GM06990 (cell line): Measurements from ENCODE around the gene NUP42.

Source experiments
- DNase-seq: peaks from one replicate; pipeline ENCODE4 v3.0.0-alpha.2; 2011; ENCODE audit not compliant: insufficient read length; ENCODE audit errors: extremely low read depth
- H3K27me3 ChIP-seq: replicated peaks from 2 replicates; pipeline ENCODE4 v1.6.0; 2011; ENCODE audit warnings: low read length; ENCODE audit not compliant: control insufficient read depth, insufficient read depth
- H3K36me3 ChIP-seq: 2 replicates; pipeline ENCODE4 v1.5.1; 2011; ENCODE audit warnings: low read length; ENCODE audit not compliant: control insufficient read depth, insufficient read depth
- H3K4me3 ChIP-seq: replicated peaks from 2 replicates; pipeline ENCODE4 v1.5.1; 2011; ENCODE audit warnings: low read depth, mild to moderate bottlenecking, control low read depth, low read length
- CTCF ChIP-seq: IDR thresholded peaks from 2 replicates; pipeline ENCODE4 v1.5.1; 2011; ENCODE audit warnings: low read length, control low read depth, mild to moderate bottlenecking, inconsistent platforms; ENCODE audit not compliant: insufficient read depth, poor library complexity, severe bottlenecking

The NUP42 gene

DNA sequence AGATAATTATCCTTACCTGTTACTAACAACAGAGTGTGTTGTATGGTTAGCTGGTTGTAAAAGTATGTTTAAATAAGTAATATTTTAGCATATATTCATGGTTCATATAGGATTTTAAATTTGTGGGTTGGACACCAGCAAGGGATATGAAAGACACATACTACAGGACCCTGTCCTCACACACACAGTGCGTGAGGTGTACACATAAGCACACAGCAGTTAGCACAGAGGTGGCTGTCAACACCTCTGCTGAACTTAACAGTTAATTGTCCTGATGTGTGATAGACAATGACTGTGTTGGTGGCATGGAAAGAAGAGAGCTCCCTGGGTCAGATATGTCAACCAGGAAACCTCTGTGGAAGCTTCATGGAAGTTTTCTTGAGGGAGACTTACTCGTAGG is 23.3 kb upstream of the NUP42 start:
- TF ChIP-seq CTCF = no peak
- Histone ChIP-seq H3K36me3 (no peaks in the 10 kb centered on the region), H3K27me3 (no peaks in the 10 kb centered on the region)

GRCh38 chr7:23161482-23161881 is 20.4 kb upstream of the NUP42 start:
- DNase-seq = no peak
- no peaks in the 10 kb centered on the region for H3K27me3 ChIP-seq
- TF ChIP-seq CTCF = no peak
- no peaks in the 10 kb centered on the region for H3K36me3 ChIP-seq
- no peak overlapping the region for H3K4me3 ChIP-seq

More for the DNA sequence above, 23.3 kb upstream of the NUP42 start:
- no peak for DNase-seq
- no peak overlapping the region for H3K4me3 ChIP-seq

DNA sequence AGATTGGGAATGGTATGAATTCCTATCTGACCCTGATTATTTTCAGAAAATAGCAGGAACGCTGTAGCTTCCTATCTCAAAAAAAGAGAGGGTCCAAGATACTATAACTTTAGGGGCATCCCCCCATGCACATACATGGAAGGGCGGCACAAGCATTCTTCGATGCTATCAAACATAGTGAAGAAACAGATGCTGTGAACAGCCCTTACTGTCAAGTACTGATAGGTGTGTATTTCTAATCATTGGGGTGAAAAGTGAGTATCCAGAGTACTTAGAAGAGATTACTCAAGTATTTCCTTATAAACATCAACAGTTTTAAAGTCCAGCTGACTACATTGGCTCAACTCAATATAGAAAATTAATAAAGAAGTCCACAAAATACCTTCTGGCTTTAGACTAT is 17.0 kb upstream of the NUP42 start:
- Histone ChIP-seq H3K27me3 (no peaks in the 10 kb centered on the region), H3K4me3 (no peak overlapping the region), H3K36me3 (no peaks in the 10 kb centered on the region)
- no peak for TF ChIP-seq CTCF
- no peak for DNase-seq

GRCh38 chr7:23165316-23165715 is 16.5 kb upstream of the NUP42 start:
- DNase-seq = no peak
- TF ChIP-seq CTCF = no peak
- H3K36me3 ChIP-seq = no peaks in the 10 kb centered on the region
- no peaks in the 10 kb centered on the region for H3K27me3 ChIP-seq
- no peak overlapping the region for H3K4me3 ChIP-seq

DNA sequence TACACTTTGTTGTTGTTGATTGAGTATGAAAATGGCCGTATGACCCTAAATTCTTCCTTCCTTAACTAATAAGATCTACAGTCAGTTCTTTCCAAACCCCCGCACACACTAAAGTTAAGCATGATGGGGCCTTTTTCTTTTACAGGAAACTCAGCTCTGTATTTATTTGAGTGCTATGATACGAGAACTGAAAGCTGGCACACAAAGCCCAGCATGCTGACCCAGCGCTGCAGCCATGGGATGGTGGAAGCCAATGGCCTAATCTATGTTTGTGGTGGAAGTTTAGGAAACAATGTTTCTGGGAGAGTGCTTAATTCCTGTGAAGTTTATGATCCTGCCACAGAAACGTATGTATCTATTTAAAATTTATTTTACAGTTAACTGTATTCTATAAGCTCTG is 14.2 kb upstream of the NUP42 start:
- Histone ChIP-seq H3K36me3 (no peaks in the 10 kb centered on the region), H3K4me3 (no peak overlapping the region), H3K27me3 (no peaks in the 10 kb centered on the region)
- no peak for TF ChIP-seq CTCF
- DNase-seq = no peak

DNA sequence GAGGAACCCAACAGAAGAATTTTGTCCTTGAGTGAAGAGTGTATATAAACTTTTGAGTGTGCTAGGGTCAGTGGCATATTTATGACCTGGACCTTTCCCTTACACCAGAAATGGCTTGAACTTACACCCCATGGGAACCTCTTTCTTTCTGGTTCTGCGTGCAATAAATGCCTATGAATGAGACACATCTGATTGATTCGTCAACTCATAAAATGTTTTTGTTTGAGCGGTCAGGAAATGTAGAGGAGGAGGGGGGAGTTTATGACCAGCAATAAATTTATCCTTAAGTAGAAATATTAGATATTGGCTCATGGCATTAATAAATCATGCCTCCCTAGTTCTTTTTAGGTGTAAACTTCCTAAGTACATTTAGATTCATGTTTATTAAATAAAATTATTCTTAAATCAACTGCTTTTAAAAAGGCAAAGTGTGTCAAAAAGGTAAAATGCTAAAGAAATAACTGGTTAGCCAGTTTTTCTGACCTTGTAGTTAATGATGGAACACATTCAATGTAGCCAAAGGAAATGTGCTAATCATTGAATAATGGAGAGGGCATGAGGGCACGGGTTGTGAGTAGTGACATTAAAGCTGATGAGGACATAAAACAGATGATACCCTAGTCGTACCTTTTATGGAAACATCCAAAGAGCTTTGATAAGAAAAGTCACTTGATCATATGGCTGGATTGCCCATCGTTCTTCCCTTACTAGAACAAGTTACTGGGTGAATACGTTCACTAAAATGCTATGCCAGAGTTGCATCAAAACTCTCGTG is 13.6 kb upstream of the NUP42 start:
- no peak for DNase-seq
- no peaks in the 10 kb centered on the region for H3K36me3 ChIP-seq
- no peak overlapping the region for H3K4me3 ChIP-seq
- no peak for TF ChIP-seq CTCF
- no peaks in the 10 kb centered on the region for H3K27me3 ChIP-seq
